ES-I3 (cell line): ENCODE data around the gene ST6GALNAC3.
A peak's percentile ranks its signal among the peaks of the same experiment; 100 is the strongest.

Experiments
- H3K36me3 ChIP-seq: 2 replicates; pipeline ENCODE4 v1.6.1; 2013; ENCODE audit warnings: mild to moderate bottlenecking, low read length, control low read depth, moderate library complexity; ENCODE audit not compliant: insufficient read depth
- H3K4me1 ChIP-seq: 2 replicates; pipeline ENCODE4 v1.6.1; 2013; ENCODE audit warnings: mild to moderate bottlenecking, control low read depth, low read length; ENCODE audit not compliant: insufficient read depth
- H3K9ac ChIP-seq: 2 replicates; pipeline ENCODE4 v1.6.1; 2013; ENCODE audit warnings: low read depth, mild to moderate bottlenecking, low read length, moderate library complexity
- H3K9me3 ChIP-seq: 2 replicates; pipeline ENCODE4 v1.6.1; 2013; ENCODE audit warnings: mild to moderate bottlenecking, low read length, moderate library complexity; ENCODE audit not compliant: control insufficient read depth, insufficient read depth

Gene ST6GALNAC3

DNA sequence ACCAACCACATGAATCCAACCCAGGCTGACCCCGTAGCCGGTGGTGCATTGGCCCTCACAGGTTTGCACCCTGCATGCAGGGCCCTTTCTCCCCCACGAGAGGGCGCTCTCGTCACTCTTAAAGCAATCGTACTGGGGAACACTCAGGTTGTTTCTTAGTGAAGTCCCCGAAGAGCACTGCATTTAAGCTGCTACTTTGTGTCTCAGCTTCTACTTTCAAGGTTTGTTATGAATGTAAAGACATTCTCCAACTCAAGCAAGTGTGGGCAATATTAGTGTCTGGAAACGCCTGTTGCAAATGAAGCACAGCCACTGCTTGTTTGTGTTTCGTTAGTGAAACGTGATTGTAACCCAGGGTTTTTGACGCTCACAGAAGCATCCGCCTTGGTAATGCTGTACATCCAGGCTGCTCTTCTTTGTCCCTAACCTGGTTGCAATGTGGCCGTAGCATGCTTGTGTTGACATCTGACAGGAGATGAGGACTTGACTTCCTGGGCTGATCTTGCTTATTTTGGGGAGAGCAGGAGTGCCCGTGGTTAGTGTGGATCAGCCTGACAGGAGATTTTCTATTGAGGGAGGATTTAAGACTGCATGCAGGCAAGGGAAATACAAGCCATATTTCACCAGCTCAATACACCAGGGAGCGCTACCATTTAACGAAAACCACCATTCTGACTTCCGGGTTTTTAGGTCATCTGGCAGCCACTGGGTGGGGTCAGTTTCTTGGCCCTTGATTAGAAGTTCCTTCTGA, 79.8 kb downstream of the ST6GALNAC3 start:
- H3K9ac ChIP-seq = peak overlapping the region; percentile 37; the same call in 1 of the 2 replicates
- peaks cover 3% of the 10 kb centered on the region; the same call in 1 of the 2 replicates for H3K4me1 ChIP-seq
- no peaks in the 10 kb centered on the region for H3K9me3 ChIP-seq
- no peaks in the 10 kb centered on the region for H3K36me3 ChIP-seq

DNA sequence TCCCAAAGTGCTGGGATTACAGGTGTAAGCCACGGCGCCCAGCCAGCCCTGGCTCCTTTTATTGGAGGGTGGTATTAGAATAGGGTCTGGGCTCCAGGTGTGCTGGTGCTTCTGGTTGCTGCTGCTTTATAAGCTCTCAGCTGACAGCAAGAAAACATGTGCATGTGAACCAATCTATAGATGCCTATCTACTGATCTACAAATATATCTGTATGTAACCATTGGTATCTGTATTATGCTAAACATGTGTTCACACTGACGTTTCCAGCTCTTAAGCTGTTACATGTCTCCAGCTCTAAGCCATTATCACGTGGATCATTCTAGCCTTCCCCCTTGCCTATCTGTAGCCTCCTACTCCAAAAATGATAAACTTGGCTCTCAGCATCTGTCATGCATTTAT, 82.4 kb downstream of the ST6GALNAC3 start:
- H3K9ac ChIP-seq = no peak overlapping the region
- no peaks in the 10 kb centered on the region for H3K36me3 ChIP-seq
- peaks cover 3% of the 10 kb centered on the region; the same call in 1 of the 2 replicates for H3K4me1 ChIP-seq
- H3K9me3 ChIP-seq = no peaks in the 10 kb centered on the region

DNA sequence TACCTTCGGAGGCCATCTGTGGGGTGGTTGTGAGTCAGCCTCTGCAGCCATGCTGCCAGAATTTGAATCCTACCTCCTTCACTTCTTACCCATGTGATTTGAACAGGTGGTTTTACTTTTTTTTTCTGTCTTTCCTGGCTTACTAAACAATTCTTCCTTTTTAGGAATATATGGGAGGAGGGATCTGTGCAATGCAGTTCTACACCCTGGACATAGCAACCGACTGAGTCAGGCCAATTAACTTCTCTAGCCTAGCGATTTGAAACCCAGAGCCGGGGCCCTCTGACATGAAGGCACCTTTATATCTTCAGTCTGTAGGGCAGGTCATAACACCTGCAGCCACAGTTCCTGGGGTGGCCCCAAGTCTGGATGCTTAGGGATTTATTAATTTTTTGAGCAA, 83.6 kb downstream of the ST6GALNAC3 start:
- Histone ChIP-seq H3K9ac (no peak overlapping the region), H3K9me3 (no peaks in the 10 kb centered on the region), H3K4me1 (peaks cover 3% of the 10 kb centered on the region; the same call in 1 of the 2 replicates), H3K36me3 (no peaks in the 10 kb centered on the region)

DNA sequence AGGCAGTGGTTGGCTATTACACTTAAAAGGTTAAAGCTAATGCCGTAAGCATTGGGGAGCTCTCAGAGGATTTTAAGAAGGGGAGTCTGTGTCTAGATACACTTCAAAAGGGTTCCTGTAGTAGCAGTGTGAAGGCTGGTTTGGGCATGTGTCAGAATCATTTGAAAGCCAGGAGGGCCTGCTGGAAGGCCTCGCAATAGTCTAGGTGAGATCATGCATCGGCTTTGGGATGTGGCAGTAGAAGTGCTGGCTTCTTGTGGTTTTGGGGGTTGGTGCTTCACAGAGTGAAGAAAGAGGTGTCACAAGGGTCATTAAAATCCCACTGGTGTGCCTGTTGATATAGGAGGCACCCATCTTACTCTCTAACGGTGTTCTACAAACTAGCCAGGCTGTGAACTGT, 85.7 kb downstream of the ST6GALNAC3 start:
- no peaks in the 10 kb centered on the region for H3K36me3 ChIP-seq
- H3K9me3 ChIP-seq = no peaks in the 10 kb centered on the region
- H3K9ac ChIP-seq = no peak overlapping the region
- H3K4me1 ChIP-seq = no peaks in the 10 kb centered on the region

DNA sequence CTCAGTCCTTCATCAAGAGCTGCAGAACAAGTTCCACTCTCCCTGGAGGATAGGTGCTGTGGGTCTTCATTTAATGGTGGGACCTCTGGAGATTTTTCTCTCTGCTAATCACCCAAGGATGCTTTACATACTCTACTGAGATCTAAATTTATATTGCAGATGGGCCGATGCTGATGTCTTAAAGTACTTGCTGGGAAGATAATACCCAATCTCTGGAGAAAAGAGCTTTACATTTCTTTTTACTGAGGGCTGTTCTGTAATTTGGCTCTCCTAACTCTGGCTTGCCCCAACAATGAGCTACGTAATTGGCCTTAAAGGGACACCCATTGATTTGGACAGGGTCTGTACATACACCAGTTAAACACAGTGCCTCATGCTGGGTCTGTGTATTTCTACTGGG, 86.9 kb downstream of the ST6GALNAC3 start:
- Histone ChIP-seq H3K9ac (no peak overlapping the region), H3K4me1 (no peaks in the 10 kb centered on the region), H3K9me3 (no peaks in the 10 kb centered on the region), H3K36me3 (no peaks in the 10 kb centered on the region)

DNA sequence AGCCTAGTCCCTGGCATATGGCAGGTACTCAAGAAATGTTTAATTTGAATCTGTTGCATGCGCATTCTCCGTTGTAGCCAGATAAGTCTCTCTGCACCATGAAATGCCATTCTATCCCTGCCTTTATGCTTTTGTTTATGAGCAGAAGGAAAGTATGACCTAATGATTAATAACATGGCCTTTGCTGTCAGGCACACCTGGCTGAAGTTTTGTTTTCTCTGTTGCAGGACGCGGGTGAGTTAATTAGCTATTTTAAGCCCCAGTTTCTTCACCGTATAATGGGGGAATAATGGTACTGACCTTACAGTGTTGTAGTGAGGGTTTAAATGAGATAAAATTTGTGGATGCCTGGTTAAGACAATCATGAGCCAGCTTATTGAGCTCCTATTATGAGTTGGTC, 87.7 kb downstream of the ST6GALNAC3 start:
- H3K9me3 ChIP-seq = no peaks in the 10 kb centered on the region
- H3K4me1 ChIP-seq = no peaks in the 10 kb centered on the region
- H3K9ac ChIP-seq = no peak overlapping the region
- H3K36me3 ChIP-seq = no peaks in the 10 kb centered on the region

DNA sequence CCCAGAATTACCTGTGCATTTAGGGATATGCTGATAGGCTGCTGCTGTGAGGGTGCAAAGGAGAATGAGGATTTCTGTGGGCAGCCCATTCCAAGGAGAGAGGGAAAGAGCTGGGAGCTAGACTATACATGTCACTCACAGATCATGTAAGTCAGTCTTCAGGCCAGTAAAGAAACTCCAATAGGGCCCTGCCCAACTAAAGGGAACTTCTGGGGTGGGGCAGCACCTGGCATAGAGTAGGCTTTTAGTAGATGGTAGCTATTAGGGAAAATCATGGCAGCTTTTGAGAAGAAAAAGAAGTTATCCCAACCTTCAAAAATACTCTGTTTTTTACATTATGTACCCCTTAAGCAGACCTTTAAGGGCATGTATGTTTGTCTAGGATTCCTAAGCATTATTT, 89.6 kb downstream of the ST6GALNAC3 start:
- Histone ChIP-seq H3K9me3 (no peaks in the 10 kb centered on the region), H3K4me1 (no peaks in the 10 kb centered on the region), H3K36me3 (no peaks in the 10 kb centered on the region), H3K9ac (no peak overlapping the region)

DNA sequence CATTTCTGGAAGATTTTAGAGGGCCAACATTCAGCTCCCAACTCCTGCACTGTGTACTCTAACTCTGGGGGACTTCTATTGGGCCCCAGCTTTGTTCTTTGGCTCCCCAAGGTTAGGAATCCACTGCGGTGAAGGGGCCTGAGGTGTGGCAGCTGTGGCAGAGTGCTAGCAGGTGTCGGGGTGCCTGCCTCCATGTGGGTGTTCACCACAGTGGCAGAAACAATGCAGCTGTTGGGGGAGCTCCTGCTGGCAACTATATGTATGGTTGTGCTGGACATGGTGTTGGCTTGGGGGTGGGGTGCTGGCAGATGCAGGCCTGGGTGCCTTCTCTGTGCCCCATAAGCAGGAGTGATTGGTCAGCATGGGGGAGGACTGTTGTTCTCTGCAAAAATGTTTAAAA, 95.5 kb downstream of the ST6GALNAC3 start:
- H3K4me1 ChIP-seq = no peaks in the 10 kb centered on the region
- no peaks in the 10 kb centered on the region for H3K36me3 ChIP-seq
- no peak overlapping the region for H3K9ac ChIP-seq
- H3K9me3 ChIP-seq = no peaks in the 10 kb centered on the region

DNA sequence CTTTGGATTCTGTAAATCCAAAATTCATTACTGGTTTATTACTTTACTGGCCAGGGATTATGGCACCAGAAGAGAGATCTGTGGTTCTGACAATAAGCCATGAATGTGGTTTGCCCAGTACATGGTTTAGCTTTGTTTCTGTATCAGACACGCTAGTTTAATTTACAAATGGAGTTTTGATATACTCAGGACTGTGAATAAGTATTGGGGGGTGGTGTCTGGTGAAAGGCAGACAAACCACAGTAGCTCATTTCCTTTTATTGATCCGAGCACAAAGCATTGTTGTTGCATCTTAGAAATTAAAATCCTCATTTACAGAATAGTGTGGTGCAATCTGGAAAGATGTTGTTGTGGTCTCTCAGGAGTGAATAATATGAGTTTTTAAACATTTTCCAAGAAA, 96.0 kb downstream of the ST6GALNAC3 start:
- H3K9ac ChIP-seq = no peak overlapping the region
- H3K9me3 ChIP-seq = no peaks in the 10 kb centered on the region
- H3K36me3 ChIP-seq = no peaks in the 10 kb centered on the region
- H3K4me1 ChIP-seq = no peaks in the 10 kb centered on the region

DNA sequence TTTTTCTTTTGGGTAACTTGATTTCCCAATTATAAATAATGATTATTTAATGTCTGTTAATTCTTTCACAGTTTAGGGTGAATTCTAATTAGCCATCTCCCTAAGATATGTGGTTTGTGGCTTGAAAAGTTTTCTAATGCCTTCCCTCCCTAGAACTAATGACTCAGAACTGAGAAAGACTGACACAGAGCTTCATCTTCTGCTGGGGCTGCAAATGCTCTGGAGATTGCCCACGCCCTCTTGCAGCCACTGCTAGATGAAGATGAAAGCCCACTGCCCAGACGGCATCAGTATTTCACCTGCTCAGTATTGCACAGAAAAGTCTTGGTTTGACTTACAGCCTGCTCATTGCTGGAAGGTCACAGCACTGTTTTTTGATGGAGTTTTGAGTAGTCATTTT, 101.5 kb downstream of the ST6GALNAC3 start:
- H3K9ac ChIP-seq = no peak overlapping the region
- H3K9me3 ChIP-seq = no peaks in the 10 kb centered on the region
- H3K36me3 ChIP-seq = no peaks in the 10 kb centered on the region
- H3K4me1 ChIP-seq = no peaks in the 10 kb centered on the region

DNA sequence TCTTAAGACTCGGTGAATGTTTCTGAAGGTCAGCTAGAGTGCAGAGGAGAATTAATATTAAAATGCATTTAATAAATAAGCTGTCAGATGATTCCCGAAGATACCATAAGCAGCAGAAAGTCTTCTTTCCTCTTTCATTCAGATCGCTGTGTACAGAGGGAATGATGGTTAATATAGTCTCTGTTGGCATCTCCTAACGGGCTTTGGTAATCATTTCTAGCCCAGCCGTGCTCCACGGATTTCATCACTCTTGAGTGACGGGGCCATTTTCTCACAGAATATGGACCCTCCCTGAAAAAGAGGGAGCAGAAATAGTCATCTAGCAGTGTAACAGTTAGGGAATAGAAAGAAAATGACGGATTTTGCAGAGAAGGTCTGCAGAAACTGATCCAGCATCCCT, 103.1 kb downstream of the ST6GALNAC3 start:
- Histone ChIP-seq H3K9me3 (no peaks in the 10 kb centered on the region), H3K4me1 (no peaks in the 10 kb centered on the region), H3K36me3 (no peaks in the 10 kb centered on the region), H3K9ac (no peak overlapping the region)

DNA sequence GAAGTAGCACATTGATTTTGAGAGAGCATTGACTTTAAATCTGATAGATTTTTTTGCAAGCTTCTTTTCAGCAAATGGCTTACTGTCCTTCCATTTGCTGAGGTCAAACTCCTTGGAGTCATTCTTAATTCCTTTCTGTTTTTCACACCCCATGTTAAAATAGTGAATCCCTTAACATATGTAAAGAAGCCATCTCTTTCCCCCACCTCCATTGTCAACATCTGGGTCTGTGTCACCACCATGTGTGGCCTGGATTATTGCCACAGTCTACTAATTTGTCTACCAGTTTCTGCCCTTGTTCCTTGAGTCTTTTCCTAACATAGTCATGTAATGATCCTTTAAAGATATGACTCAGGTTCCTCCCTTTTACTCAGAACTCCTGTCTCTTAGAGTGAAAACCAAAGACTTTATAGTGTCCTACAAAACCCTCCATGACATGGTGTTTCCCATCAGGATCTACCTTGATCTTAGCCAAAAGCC, 104.7 kb downstream of the ST6GALNAC3 start:
- no peaks in the 10 kb centered on the region for H3K9me3 ChIP-seq
- H3K4me1 ChIP-seq = no peaks in the 10 kb centered on the region
- no peak overlapping the region for H3K9ac ChIP-seq
- no peaks in the 10 kb centered on the region for H3K36me3 ChIP-seq

DNA sequence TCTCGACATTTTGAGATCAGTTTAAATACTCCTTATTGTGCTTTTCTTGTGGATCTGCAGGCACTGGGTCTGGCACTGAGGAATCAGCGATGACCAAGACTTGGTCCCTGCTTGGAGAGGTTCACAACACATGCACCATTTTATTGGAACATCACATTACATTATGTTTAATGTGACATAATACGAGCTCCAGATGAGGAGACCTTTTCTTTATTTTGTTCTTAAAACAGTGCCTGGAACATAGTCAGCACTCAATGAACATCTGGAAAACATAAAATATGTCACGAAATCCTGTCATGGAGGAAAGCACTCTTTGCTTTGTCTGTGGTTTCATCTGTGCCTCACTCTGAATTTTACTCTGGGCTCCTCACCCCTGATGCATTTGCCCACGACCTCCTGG, 110.7 kb downstream of the ST6GALNAC3 start:
- Histone ChIP-seq H3K36me3 (no peaks in the 10 kb centered on the region), H3K4me1 (no peaks in the 10 kb centered on the region), H3K9ac (no peak overlapping the region), H3K9me3 (no peaks in the 10 kb centered on the region)

DNA sequence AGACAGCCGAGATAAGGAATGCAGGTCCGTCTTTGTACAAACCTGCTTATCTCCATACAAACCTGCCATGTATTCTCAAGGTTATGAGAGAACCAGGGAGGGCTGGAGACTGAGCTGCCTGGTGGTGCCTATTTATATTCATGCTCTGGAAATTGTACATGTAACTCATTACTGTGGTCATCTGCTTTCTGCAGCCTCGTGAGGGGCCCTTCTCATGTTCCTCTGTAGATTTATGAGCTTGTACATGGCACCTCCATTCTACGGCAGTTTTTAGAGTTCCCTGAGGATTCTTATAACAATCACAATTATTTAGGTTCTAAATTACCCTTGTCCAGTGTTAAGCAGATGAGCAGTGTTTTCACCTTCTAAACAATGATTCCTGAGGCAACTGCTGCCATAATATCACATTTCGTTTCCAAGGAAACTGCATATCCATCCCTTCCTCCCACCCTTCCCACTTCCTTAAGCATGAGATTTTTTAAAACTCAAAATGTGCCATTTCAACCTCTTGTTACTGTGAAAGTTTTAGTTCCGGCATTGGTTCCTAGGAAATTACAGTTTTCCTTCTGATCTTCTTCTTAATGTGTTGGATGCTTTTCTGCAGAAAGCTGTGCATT, 112.1 kb downstream of the ST6GALNAC3 start:
- H3K9ac ChIP-seq = no peak overlapping the region
- H3K36me3 ChIP-seq = no peaks in the 10 kb centered on the region
- H3K4me1 ChIP-seq = no peaks in the 10 kb centered on the region
- no peaks in the 10 kb centered on the region for H3K9me3 ChIP-seq

DNA sequence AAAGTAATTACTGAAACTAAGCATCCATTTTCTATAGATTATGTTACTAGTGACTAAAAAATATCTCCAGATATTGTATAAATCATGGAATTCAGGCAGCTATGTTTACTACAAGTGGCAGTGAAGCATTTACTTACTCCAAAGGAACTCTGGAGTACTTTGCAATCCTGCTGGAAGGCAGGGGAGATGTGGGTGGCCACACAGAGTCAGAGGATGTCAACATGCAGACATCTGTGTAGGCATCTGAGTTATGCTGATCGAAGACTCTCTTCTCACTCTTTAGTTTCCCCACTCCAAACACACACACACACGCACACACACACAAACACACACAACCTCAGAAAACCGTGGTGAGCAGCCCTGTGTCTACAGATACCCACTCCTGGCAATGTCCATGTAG, 112.9 kb downstream of the ST6GALNAC3 start:
- Histone ChIP-seq H3K36me3 (no peaks in the 10 kb centered on the region; the same call in 1 of the 2 replicates), H3K9me3 (no peaks in the 10 kb centered on the region), H3K4me1 (no peaks in the 10 kb centered on the region), H3K9ac (no peak overlapping the region)
